Stimulated activated CD8-positive, alpha-beta memory T cell treated with anti-CD3 and anti-CD28 coated beads, Interleukin-4, amount 100 ng/mL, for 48 hours (primary cell): Measurements from ENCODE around the gene PPP1R15A.
"Not testable (repeated sequence)": the region's sequence is repeated elsewhere in the genome, so short reads cannot be mapped to it uniquely, and the experiment has no call there.

Source experiments
- DNase-seq: peaks from one replicate; pipeline ENCODE4 v3.0.0-alpha.2; 2020

The PPP1R15A gene

DNA sequence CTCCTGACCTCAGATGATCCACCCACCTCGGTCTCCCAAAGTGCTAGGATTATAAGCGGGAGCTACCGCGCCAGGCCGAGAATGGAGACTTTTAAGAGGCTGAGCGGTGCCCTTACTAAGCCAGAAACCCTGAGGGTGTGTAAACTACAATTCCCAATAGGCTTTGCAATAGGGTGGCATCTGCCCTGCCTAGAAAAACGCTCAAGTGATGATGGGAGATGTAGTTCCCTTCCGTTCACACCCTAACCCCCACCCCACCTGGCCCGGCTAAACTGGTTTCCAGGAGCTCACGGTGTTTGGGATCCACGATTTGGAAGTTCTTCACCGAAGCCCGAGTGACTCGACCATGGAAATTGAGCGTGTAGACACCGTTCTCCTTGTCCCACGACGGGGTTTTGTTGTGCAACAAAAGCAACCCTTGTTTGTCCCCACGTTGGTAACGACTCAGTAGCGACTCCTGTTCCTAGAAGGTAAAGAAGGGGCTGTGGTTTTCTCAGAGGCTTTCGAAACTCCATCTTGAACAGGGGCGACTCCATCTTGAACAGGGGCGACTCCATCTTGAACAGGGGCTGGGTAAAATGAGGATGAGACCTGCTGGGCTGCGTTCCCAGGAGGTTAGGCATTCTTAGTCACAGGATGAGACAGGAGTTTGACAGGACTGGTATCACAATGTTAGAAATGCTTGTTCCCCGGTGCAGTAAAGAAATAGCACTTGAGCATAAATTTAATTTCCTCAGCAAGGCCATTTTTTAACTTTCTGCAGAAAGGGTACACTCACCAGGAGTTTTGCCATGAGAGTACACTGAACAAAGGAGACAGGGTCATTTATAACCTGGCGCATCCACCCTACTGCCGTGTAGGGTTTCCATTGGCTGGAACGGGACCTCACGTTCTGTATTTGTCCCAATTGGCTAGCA is 9.8 kb downstream of the PPP1R15A start:
- DNase-seq, result peak; percentile 38

DNA sequence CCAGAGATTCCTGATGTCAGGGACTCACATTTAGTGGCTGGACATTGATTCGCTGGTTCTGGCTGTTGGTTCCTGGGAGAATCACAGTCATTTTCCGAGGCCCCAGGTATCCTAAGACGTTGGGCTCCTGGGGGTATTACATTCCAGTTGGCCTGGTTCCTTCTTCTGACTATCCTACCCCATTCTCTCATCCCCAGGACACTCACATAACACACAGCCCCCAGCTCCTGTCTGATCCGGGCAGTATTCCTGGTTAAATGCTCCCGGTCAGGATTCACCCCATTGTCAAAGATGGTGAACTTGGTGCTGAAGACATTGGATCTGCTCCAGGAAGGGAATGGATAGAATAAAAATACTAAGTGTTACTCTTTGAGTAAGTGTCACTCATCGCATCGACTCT is 11.5 kb downstream of the PPP1R15A start:
- no peak for DNase-seq

DNA sequence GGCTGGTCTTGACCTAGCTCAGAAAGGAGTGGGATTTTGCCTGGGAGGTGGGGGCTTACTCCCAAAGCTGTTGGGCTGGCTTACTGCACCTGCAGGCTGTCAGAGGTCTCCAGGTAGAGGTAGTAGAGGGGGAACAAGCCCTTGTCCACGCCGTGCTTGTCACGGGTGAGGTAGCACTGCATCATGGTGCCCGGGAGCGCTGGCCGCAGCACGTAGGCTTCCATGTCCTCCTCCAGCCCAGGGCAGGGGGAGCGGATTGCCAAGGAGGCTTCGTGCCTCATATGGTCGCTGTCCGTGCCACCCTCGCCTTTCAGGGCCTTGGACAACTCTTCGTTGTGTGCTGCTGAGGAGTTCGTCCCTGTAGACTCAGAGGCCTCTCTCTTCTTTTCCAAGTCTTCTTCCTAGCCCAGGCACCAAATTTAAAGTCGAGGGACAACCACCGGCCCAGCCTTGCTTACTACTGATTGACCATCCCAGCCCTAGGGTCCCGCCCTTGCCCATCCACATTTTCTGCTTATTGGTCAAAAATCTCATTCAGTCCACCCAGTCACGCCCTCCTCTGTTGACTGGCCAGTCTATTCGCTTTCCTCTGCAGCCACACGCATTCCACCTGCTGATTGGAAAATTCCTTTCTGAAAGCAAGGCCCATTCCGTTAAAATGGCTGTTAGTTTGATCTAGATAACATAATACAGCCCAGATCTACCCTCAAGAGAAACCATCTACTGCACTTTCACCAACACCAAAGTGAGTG is 15.8 kb downstream of the PPP1R15A start:
- no peak for DNase-seq

DNA sequence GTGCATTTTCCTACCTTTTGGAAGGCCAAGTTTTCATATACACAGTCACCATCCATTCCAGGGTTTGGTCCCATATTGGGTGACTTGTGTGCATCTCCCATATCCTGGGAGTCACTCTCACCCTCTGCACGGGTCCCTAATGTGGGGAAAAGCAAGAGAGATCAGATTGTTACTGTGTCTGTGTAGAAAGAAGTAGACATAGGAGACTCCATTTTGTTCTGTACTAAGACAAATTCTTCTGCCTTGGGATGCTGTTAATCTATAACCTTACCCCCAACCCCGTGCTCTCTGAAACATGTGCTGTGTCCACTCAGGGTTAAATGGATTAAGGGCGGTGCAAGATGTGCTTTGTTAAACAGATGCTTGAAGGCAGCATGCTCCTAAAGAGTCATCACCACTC is 17.3 kb downstream of the PPP1R15A start:
- DNase-seq, result not testable (repeated sequence)

DNA sequence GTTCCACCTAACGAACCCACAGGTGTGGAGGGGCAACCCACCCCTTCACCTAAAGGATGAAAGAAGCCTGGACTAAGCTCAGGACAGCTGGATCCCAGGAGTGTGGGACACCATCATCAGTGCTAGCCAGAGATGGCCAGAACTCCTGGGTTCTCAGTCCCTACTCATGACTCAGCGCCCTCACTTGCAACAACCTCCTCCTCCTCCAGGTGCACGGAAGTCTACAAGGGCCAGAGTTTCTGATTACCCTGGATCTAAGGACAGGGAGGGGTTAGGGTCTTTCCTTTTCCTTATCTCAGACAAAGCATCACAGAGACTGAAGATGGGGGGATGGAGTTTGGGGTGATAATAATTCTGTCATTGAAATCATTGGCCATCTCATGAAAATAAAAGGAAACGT is 18.3 kb downstream of the PPP1R15A start:
- DNase-seq, result no peak

DNA sequence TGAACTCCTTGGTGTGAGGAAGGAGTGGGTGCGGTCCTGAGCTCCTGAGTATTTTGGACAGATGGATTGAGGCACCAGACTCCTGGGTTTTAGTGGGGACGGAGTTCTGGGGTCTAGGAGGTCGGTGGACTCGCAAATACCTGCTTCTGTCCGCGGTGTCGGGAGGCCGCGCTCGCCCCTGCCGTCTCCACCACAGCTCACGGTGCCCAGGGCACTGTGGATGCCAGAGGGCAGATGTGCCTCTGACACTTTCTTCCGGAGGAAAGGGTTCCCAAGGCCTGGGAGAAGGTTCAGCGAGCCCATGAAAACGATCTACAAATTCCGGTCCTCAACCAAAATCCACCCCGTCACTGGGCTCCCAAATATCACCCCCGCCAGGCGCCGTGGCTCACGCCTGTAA is 23.0 kb downstream of the PPP1R15A start:
- DNase-seq, result no peak

DNA sequence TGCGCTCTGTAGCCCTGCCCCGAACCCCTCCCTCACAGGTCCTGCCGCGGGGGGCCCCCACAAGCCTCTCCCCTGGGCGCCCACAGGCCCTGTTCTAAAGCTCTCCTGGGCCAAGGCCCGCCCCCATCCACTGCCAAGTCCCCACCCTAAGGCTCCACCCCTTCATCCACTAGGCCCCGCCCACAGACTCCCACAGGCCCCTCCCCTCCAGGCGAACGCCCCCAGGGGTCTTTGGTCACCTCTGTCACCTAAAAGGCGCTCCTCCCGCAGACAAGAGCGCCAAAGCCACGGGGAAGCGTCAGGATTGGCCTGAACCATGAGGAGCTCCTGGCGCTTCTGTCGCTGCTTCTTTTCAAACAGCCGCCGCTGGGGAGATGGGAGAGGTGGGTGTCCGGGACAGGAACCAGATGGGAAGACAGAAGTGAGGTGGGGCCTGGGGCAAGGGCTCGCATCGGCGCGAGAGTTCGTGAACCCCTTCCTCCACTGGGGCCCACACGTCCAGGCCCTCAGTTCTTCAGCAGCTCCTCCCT is 24.0 kb downstream of the PPP1R15A start:
- peak; percentile 81 for DNase-seq

DNA sequence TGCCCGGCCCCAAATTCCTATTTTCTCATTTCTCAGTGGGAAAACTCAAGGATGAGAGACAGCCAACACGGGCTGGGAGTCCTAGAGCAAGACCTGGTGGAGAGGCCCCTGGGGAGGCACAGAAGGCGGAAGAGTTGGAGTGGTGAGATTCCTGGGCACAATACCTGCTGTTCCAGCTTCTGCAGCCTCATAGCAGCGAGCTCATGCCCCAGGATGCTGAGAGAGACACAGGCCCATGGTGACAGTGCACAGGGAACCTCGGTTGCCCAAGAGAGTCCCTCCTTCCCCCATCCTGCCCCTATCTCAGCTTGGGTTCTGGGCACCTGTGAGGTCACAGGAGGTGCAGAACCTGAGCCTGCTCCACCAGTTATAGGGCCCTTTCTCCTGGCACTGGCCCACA is 25.0 kb downstream of the PPP1R15A start:
- no peak for DNase-seq

DNA sequence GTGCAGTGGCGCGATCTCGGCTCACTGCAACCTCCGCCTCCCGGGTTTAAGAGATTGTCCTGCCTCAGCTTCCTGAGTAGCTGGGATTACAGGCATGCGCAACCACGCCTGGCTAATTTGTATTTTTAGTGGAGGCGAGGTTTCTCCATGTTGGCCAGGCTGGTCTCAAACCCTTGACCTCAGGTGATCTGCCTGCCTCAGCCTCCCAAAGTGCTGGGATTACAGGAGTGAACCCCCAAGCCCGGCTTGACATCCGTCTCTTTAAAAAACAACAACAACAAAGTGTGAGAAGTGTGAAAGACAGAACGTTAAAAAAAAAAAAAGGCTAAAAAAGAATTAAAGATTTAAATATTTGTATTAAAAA is 27.1 kb downstream of the PPP1R15A start:
- not testable (repeated sequence) for DNase-seq

DNA sequence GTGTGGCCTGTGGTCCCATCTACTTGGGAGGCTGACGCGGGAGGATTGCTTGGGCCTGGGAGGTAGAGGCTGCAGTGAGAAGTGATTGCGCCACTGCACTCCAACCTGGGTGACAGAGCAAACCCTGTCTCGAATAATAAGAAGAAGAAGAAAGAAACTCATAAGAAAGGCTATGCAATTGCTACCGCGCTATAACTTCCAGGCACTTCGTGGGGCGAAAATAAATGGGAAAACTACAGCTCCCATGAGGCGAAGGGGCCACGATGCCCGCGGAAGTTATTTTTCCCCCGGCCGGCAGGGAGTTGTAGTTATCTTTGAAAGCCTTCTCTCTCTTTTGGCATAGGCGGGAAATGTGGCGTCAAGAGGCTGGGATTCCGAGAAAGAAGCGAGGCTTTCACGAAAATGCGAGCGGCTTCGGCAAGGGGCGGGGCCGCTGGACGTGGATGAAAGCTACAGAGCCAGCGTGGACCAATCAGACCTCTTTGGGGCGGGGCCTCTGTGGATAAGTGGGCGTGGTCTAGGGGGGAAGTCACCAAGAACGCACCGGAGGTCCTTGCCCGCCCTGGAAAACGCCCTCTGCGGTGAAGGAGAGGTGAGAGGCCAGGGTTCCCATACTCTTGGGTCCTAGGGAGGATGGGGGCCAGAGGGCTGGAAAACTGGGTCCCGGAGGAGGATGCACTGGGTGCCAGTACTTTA is 27.7 kb downstream of the PPP1R15A start, which contains the start of gene NUCB1:
Gene NUCB1 (plus strand): TSS at position 532 of the 696 bp plus-strand sequence. CDS start 485 bp downstream, outside the sequence.
- peak; percentile 100 for DNase-seq

DNA sequence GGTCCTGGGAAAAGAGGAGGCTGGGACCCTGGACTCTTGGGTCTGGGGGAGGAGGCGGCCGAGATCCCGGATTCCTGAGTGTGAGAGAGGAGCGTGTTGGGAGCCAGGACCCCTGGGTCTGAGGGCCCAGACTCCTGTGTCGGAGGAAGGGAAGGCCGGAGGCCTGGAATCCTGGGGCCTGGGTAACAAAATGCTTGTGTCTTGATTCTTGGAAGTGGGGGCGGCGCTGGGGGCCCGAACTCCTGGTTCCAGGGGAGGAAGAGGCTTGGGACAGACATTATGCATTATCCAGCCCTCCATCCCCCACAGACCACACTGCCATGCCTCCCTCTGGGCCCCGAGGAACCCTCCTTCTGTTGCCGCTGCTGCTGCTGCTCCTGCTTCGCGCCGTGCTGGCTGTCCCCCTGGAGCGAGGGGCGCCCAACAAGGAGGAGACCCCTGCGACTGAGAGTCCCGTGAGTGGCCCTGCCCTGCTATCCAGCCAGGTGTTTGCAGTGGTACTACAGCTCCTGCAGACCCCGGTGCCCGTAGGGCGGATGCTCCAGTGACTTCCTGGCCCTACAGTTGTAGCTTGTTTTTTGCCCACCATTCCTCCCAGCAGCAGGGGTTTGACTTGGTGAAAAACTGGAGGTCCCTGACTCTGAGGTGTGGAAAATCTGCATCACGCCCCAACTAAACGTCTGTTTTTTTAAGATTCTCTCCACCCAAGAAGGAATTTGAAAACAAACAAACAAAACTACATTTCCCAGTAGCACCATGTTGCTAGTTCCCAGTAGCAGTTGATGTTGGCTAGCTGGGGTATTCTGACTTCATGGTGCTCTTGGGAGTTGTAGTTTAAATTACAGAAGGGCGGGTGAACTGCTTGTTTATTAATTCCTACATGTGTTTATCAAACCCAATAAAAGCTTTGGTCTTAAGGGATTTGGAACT is 28.5 kb downstream of the PPP1R15A start:
- peak; percentile 35 for DNase-seq

DNA sequence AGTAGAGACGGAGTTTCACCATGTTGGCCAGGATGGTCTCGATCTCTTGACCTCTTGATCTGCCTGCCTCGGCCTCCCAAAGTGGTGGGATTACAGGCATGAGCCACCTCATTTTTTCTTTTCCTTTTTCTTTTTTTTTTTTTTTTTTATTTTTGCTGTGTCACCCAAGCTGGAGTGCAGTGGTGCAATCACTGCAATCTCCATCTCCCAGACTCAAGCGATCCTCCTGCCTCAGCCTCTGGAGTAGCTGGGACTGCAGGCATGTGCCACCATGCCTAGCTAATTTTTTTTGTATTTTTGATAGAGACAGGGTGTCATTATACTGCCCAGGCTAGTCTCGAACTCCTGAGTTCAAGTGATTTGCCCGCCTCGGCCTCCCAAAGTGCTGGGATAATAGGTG is 30.1 kb downstream of the PPP1R15A start:
- DNase-seq, result not testable (repeated sequence)

DNA sequence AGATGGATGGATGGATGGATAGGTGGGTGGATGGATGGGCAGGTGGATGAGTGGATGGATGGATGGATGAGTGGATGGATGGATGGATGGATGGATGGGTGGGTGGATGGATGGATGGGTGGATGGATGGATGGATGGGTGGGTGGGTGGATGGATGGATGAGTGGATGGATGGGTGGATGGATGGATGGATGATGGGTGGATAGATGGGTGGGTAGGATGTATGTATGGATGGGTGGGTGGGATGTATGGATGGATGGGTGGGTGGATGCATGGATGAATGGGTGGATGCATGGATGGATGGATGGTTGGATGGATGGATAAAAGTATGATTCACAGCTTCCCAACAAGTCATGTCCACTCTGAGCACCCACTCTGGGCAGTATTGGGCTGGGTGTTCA is 31.6 kb downstream of the PPP1R15A start:
- DNase-seq, result not testable (repeated sequence)

DNA sequence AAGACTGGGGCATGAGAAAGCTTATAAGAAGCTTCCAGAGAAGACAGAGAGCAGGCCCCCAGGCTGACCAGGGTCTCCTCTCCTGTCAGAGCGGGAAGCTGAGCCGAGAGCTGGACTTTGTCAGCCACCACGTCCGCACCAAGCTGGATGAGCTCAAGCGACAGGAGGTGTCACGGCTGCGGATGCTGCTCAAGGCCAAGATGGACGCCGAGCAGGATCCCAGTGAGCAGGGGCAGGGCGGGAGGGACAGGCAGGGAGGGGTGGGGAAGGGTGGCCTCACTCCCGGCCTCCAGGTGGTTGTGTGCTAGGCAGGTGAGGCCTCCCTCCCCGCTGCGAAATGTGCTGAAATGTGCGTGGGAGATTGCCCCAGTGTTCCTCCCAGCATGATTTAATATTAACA is 33.4 kb downstream of the PPP1R15A start:
- no peak for DNase-seq

DNA sequence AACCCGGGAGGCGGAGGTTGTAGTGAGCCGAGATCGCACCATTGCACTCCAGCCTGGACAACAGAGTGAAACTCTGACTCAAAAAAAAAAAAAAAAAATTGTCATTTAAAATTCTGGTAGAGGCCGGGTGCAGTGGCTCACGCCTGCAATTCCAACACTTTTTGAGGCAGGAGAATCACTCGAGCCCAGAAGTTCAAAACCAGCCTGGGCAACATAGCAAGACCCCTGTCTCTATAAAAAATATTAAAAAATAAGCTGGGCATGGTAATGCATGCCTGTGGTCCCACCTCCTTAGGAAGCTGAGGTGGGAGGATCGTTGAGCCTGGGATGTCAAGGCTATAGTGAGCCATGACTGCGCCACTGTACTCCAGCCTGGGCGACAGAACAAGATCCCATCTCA is 34.1 kb downstream of the PPP1R15A start:
- no peak for DNase-seq

DNA sequence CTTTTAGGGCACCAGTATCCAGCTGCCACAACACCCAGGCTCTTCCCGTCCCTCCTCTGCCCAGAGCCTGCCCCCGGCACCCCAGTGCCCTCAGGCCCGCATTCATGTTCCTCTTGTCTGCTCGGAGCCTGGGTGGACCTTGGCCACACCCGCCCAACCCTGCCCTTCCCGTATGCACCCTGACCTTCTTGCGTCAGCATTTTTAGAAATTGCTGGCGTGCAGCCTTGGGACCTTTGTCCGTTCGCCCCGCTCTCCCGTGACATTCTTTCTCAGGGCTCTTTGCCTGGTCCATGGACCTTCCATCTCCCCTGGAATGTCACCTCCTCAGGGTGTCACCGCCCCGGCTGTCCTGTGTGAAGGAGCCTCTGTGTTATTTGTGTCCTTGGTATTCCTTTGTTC is 35.5 kb downstream of the PPP1R15A start:
- no peak for DNase-seq

DNA sequence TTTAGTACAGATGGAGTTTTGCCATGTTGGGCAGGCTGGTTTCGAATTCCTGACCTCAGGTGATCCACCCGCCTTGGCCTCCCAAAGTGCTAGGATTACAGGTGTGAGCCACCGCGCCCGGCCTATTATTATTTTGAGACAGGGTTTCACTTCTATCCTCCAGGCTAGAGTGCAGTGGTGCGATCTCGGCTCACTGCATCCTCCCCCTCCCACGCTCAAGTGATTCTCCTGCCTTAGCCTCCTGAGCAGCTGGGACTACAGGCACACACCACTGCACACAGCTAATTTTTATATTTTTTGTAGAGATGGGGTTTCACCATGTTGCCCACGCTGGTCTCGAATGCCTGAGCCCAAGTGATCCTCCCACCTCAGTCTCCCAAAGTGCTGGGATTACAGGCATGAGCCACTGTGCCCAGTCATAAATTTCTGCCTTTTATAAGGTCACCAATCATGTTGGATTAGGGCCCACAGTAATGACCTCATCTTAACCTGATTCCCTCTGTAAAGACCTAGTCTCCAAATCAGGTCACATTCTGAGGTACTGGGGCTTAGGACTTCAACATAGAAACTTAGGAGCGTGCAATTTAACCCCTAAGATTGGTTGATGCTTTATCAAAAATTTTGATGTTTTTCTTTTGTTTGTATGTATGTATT is 37.3 kb downstream of the PPP1R15A start:
- not testable (repeated sequence) for DNase-seq

DNA sequence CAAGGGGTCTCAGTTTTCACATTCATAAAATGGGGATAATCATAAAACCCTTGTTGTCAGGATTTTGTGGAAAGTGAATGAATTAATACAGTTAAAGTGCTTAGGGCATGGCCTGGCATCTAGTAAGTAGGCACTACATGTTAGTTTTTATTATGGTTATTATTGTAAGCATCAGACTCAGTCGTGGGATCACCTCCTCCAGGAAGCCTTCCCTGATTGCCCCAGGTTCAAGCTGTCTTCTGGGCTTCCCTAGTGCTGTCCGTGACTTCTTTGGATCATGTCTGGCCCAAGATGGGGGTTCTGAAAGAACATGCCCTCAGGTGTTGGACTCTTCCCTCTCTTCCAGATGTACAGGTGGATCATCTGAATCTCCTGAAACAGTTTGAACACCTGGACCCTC is 38.6 kb downstream of the PPP1R15A start:
- DNase-seq, result no peak

DNA sequence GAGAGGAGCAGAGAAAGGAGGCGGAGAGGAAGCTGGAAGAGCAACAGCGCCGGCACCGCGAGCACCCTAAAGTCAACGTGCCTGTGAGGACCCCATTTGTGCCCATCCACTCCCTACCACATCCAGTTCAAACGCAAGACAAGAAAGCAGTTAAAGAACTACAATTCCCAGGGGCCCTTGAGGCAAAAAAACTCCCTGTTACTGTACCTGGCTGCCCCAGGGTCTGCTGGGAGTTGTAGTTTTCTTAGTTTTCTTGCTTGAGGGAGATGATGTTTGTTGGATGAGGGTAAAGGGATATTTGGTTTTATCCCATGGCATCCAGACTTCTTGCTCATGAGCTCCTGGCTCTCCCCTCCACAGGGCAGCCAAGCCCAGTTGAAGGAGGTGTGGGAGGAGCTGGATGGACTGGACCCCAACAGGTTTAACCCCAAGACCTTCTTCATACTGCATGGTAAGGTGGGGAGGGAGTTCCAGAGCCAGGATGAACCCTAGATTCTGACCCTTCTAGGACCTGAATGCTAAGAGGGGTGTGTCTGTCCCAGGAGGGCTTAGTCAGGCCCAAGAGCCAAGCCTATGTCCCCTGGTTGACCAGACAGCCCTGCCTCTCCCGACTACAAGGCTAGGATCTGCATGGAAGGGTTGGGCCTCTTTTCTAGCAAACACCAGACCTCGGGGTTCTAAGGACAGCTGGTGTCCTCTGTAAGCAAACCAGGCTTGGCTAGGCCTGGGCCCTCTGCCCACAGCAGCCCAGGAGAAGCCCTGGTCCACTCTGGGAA is 41.1 kb downstream of the PPP1R15A start:
- peak; percentile 34 for DNase-seq

DNA sequence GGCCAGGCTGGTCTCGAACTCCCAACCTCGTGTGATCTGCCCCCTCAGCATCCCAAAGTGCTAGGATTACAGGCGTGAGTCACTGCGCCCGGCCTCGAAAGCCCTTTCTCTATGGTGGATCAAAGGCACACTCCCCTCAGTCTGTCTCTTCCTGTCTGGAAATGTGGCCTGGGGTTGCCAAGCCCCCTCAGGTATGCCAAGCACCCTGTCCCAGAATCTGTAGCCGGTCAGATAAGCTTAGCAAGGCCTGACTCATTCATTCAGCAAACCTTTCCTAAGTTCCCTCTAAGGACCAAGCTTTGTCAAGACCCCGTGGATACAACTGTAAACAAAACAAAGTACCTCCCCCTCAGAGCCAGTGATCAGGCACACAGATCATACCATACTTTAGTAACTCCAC is 42.0 kb downstream of the PPP1R15A start:
- no peak for DNase-seq

DNA sequence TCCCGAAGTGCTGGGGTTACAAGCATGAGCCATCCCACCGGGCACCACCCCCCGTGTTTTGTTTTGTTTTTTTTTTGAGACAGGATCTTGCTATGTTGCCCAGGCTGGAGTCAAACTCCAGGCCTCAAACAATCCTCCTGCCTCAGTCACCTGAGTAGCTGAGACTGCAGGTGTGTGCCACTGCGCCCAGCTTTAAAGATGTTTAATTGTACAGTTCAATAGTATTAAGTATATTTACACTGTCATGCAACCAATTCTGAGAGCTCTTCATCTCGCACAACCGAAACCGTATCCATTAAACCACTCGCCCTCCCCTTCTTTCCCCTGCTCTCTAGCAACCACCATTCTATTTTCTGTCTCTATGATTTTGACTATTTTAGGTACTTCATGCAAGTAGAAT is 43.5 kb downstream of the PPP1R15A start:
- DNase-seq, result no peak
